Diencephalon (tissue), 1 donor: ENCODE data around the gene ZNF821. TPM values are rescaled to one million over a fixed set of nuclear protein-coding genes. Genes with fewer than 3 reads are reported as not detected.

Source experiments
- total RNA-seq: library from RNA; depleted of rRNA; stranded (reverse); fragments of >200 nt; gene quantifications from one replicate; pipeline ENCODE4 v1.2.3, GENCODE V29; 2014

The ZNF821 gene
- total RNA-seq = 30.4 TPM

GRCh38 chr16:71883849-71884638, at the start of gene ZNF821:
ZNF821 (minus strand) TSS chr16:71884182; CDS start chr16:71879946, 4,236 bp downstream.

GRCh38 chr16:71894921-71895678, 11.1 kb upstream of the ZNF821 start, which contains the start of gene IST1:
IST1 (plus strand) TSS chr16:71895531; CDS start chr16:71915641, 20,110 bp downstream.

GRCh38 chr16:71845639-71846430, 38.1 kb downstream of the ZNF821 start, which contains the start of gene ATXN1L:
ATXN1L (plus strand) TSS chr16:71845976; CDS start chr16:71849741, 3,765 bp downstream.

Other genes with a start within 250 kb of the ZNF821 start
- 28.4 TPM for gene PHLPP2, start 159.5 kb downstream of the ZNF821 start, total RNA-seq
- gene AP1G1, start 75.3 kb downstream of the ZNF821 start, total RNA-seq = 111 TPM
- 14.3 TPM for gene ATXN1L, start 38.2 kb downstream of the ZNF821 start, total RNA-seq
- gene IST1, start 11.3 kb upstream of the ZNF821 start, total RNA-seq = 107 TPM
- under 0.01 TPM for gene PKD1L3, start 116.2 kb upstream of the ZNF821 start, total RNA-seq
- gene DHODH, start 124.6 kb upstream of the ZNF821 start, total RNA-seq = 3.9 TPM
- 0.23 TPM for gene HP, start 170.3 kb upstream of the ZNF821 start, total RNA-seq
- gene HPR, start 179.0 kb upstream of the ZNF821 start, total RNA-seq = 3.7 TPM
- gene TXNL4B, start 209.4 kb upstream of the ZNF821 start, total RNA-seq = 11.3 TPM
- gene DHX38, start 209.7 kb upstream of the ZNF821 start, total RNA-seq = 45.4 TPM